K562 (cell line): ENCODE results near the gene SPRR1A. TPM values are rescaled to one million over a fixed set of nuclear protein-coding genes. Genes with fewer than 3 reads are reported as not detected.

Source experiments
- ATAC-seq: fragments of 200-7000 bp; cut with Tn5 transposase; 3 replicates; pipeline ENCODE4 v1.9.1; 2020; ENCODE audit warnings: moderate library complexity
- BruUV-seq: library from RNA; stranded (reverse); fragments of 400-500 nt; replicated peaks from 2 replicates; lab custom pipeline; 2021; lab: Mats Ljungman, UMichigan
- CTCF ChIA-PET: fragments of 300-600 bp; formaldehyde crosslinking; extraction: SDS; loops from one replicate; lab custom pipeline; 2021; ENCODE audit warnings: low intra/inter-chr PET ratio; lab: Yijun Ruan, JAX
- POLR2A ChIA-PET: fragments of 300-600, 350-650 bp; sonication (Branson Sonifier 250); formaldehyde crosslinking; extraction: SDS; loops from one replicate; lab custom pipeline; 2021; ENCODE audit warnings: antibody characterized with exemption, inconsistent platforms; lab: Yijun Ruan, JAX
- DNase-seq, 4 experiments: peaks; one replicate each; pipeline versions ENCODE4 v3.0.0 to v3.0.0-alpha.2; 2011 to 2018; ENCODE audit warnings: low spot score in 3 of 4, mixed read lengths in 3 of 4; ENCODE audit errors: extremely low read depth in 1 of 4
- FAIRE-seq: peaks from 2 replicates; lab custom pipeline; 2011; peaks lifted over from hg19 to GRCh38; lab: Jason Lieb, UNC
- H2AFZ ChIP-seq: 2 replicates; pipeline ENCODE4 v1.6.0; 2011; ENCODE audit warnings: low read depth, low read length, control low read depth, inconsistent platforms
- H3K27ac ChIP-seq: fragments of 200-600 bp; 3 replicates; pipeline ENCODE4 v1.8.0; 2011; ENCODE audit warnings: low read depth, mild to moderate bottlenecking, control low read depth, inconsistent platforms, low read length, moderate library complexity, mixed read lengths; ENCODE audit errors: extremely low read depth
- H3K27me3 ChIP-seq, 2 experiments: fragments of 300-600 bp in 1 of 2; 2 replicates in 1 of 2; 3 replicates in 1 of 2; pipeline versions ENCODE4 v1.6.0 to v1.8.0; 2011; ENCODE audit warnings: inconsistent platforms in 2 of 2, low read length in 2 of 2, mild to moderate bottlenecking in 1 of 2, mixed read lengths in 1 of 2, moderate library complexity in 1 of 2; ENCODE audit not compliant: control insufficient read depth in 2 of 2, insufficient read depth in 2 of 2
- H3K36me3 ChIP-seq: fragments of 300-600 bp; 3 replicates; pipeline ENCODE4 v1.8.0; 2011; ENCODE audit warnings: mild to moderate bottlenecking, low read length, inconsistent platforms; ENCODE audit not compliant: control insufficient read depth, insufficient read depth
- H3K4me1 ChIP-seq, 2 experiments: fragments of 200-600 bp in 1 of 2; replicated peaks in 1 of 2; 2 replicates in 1 of 2; 3 replicates in 1 of 2; pipeline versions ENCODE4 v1.5.1 to v1.8.0; 2011; ENCODE audit warnings: inconsistent platforms in 2 of 2, low read length in 2 of 2, mild to moderate bottlenecking in 1 of 2, mixed read lengths in 1 of 2, moderate library complexity in 1 of 2; ENCODE audit not compliant: control insufficient read depth in 2 of 2, insufficient read depth in 2 of 2
- H3K4me2 ChIP-seq: 2 replicates; pipeline ENCODE4 v1.6.1; 2011; ENCODE audit warnings: low read length, control low read depth, inconsistent platforms, mixed read lengths; ENCODE audit not compliant: insufficient read depth
- H3K4me3 ChIP-seq: fragments of 200-600 bp; sonication (generic), shearing (Covaris generic); 2 replicates; pipeline ENCODE4 v1.5.1; 2016; ENCODE audit warnings: control low read depth, inconsistent platforms
- H3K79me2 ChIP-seq: fragments of 200-600 bp; 3 replicates; pipeline ENCODE4 v1.8.0; 2011; ENCODE audit warnings: low read length, inconsistent platforms; ENCODE audit not compliant: control insufficient read depth, insufficient read depth
- H3K9ac ChIP-seq, 2 experiments: 2 replicates each; pipeline versions ENCODE4 v1.6.0 to v1.6.1; 2011; ENCODE audit warnings: low read depth in 2 of 2, low read length in 2 of 2, control low read depth in 1 of 2, inconsistent platforms in 1 of 2, mild to moderate bottlenecking in 1 of 2, mixed read lengths in 1 of 2; ENCODE audit not compliant: insufficient read depth in 1 of 2
- H3K9me1 ChIP-seq: one replicate; pipeline ENCODE4 v1.6.0; 2011; ENCODE audit warnings: inconsistent platforms, mild to moderate bottlenecking, low read length, moderate library complexity; ENCODE audit not compliant: control insufficient read depth, insufficient read depth
- H3K9me3 ChIP-seq: replicated peaks from 2 replicates; pipeline ENCODE4 v1.5.1; 2011; ENCODE audit warnings: low read depth, low read length, inconsistent platforms; ENCODE audit not compliant: control insufficient read depth, insufficient read depth
- H4K20me1 ChIP-seq: replicated peaks from 2 replicates; pipeline ENCODE4 v1.6.1; 2011; ENCODE audit warnings: low read length, inconsistent platforms, mixed read lengths; ENCODE audit not compliant: control insufficient read depth, insufficient read depth
- CREB1 ChIP-seq, 2 experiments: sonication (generic) in 1 of 2; formaldehyde crosslinking in 1 of 2; IDR thresholded peaks; 2 replicates each; pipeline versions ENCODE4 v1.6.1 to v1.8.0; 2012 to 2022; ENCODE audit warnings: inconsistent platforms in 1 of 2, mild to moderate bottlenecking in 1 of 2, missing genetic modification reagents in 1 of 2, moderate library complexity in 1 of 2
- MYNN ChIP-seq, 2 experiments: sonication (generic); formaldehyde crosslinking in 1 of 2; IDR thresholded peaks; 2 replicates each; pipeline versions ENCODE4 v1.5.0 to v1.6.1; 2016 to 2020; ENCODE audit warnings: antibody characterized with exemption in 1 of 2, missing genetic modification reagents in 1 of 2
- PHB ChIP-seq: fragments of 250-450 bp; sonication (Bioruptor Pico); IDR thresholded peaks from 2 replicates; pipeline ENCODE4 v1.5.0; 2021
- RCOR1 ChIP-seq, 2 experiments: IDR thresholded peaks; 2 replicates each; pipeline ENCODE4 v1.6.1; 2012; ENCODE audit warnings: low read depth in 2 of 2, low read length in 2 of 2, borderline replicate concordance in 1 of 2, improper control_type of control experiment in 1 of 2
- TARDBP ChIP-seq: fragments of 450-650 bp; IDR thresholded peaks from 2 replicates; pipeline ENCODE4 v1.6.1; 2016
- THRAP3 ChIP-seq: fragments of 450-650 bp; IDR thresholded peaks from 2 replicates; pipeline ENCODE4 v1.6.1; 2016; ENCODE audit warnings: mild to moderate bottlenecking, inconsistent platforms, borderline replicate concordance
- TSC22D4 ChIP-seq: fragments of 450-650 bp; IDR thresholded peaks from 2 replicates; pipeline ENCODE4 v1.6.1; 2016; ENCODE audit warnings: missing genetic modification characterization, missing biosample characterization, control low read depth
- WGBS: fragments of 100-300 bp; shearing (Covaris generic); methylation state at CpG from one replicate; pipeline ENCODE4 v1.1.6; 2016; ENCODE audit warnings: low coverage, mixed read lengths; ENCODE audit not compliant: insufficient coverage; ENCODE audit errors: missing lambda C conversion rate; 5-methylcytosine and 5-hydroxymethylcytosine counted together
- in situ Hi-C: fragments of 300-500 bp; cut with MboI; formaldehyde crosslinking; loops from 4 replicates; pipeline ENCODE4 v1.15.0; 2018; ENCODE audit warnings: inconsistent platforms, mixed read lengths
- intact Hi-C: fragments of 100-400 bp; cut with micrococcal nuclease; formaldehyde crosslinking; loops from 2 replicates; pipeline ENCODE4 v1.14.2; 2022
- polyA plus RNA-seq, 8 experiments: library from polyadenylated mRNA; depleted of rRNA in 4 of 8; stranded (reverse) in 5 of 8; unstranded in 3 of 8; fragments of >200 nt; fragmentation: Nextera tagmentation in 2 of 8; fragmentation: Illumina TruSeq in 1 of 8; extraction: Ambion mirVana in 2 of 8; extraction: Trizol in 1 of 8; gene quantifications; 2 replicates each; pipeline versions ENCODE4 v1.2.1 to v1.2.3, GENCODE V29; 2011 to 2014; ENCODE audit warnings: inconsistent platforms in 1 of 8, missing spikeins in 1 of 8
- total RNA-seq, 7 experiments: library from RNA; depleted of rRNA in 6 of 7; stranded (reverse); fragments of >200 nt in 6 of 7; fragmentation: Illumina TruSeq in 2 of 7; extraction: Trizol in 2 of 7; gene quantifications; 2 replicates each; pipeline versions ENCODE4 v1.2.1 to v1.2.3, GENCODE V29; 2011 to 2021; ENCODE audit warnings: low replicate concordance in 1 of 7

SPRR1A gene
- total and polyA plus RNA-seq, 9 of the 15 experiments (the other 6 are each of a cell fraction or from before 2014, with no cell fraction given), result not detected

DNA sequence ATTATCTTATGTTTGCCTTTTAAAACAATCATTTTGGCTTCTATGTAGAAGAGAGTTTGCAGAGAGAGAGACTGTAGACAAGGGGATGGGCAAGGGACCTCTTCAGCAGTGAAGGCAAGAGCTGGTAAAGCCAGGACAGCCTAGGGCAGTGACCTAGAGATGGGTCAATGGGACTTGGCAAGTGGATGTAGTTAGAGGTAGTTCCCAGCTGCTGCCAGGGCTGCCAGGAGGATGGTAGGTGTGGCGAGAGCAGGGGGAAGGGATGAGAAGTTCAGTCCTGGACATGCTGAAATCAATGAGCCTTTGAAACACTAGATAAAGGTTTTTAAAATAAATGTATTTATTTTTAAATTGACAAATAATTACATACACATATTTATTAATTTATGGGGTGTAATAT is 43.3 kb upstream of the SPRR1A start:
- in situ Hi-C loops, result no loop called here
- CTCF ChIA-PET, result no interaction called here
- Histone ChIP-seq H3K9ac (no peak overlapping the region), H3K4me3 (no peak overlapping the region), H3K79me2 (no peaks in the 10 kb centered on the region), H3K27ac (no peak overlapping the region), H3K4me2 (no peak overlapping the region), H2AFZ (no peak overlapping the region), H3K4me1 (no peaks in the 10 kb centered on the region), H4K20me1 (no peaks in the 10 kb centered on the region), H3K36me3 (no peaks in the 10 kb centered on the region), H3K9me1 (no peaks in the 10 kb centered on the region), H3K9me3 (no peaks in the 10 kb centered on the region), H3K27me3 (no peaks in the 10 kb centered on the region)
- no peak for DNase-seq
- no TSS peak for BruUV-seq
- no peak for TF ChIP-seq MYNN (IDR thresholded peaks at IDR 0.05)
- TF ChIP-seq MYNN (CRISPR knock-in tag; IDR thresholded peaks at IDR 0.05), result no peak
- no peak for TF ChIP-seq PHB
- no peak for TF ChIP-seq THRAP3
- no peak for TF ChIP-seq RCOR1 (IDR thresholded peaks at IDR 0.05; ENCODE audit: borderline replicate concordance in 1 of 2, low read depth in 2 of 2, low read length in 2 of 2)
- TF ChIP-seq TARDBP, result no peak
- TF ChIP-seq TSC22D4 (tag), result no peak
- intact Hi-C loops, result no loop called here
- WGBS, result 0% methylated on average over 1 of the region's 1 CpG
- POLR2A ChIA-PET, result no interaction called here
- no peak for FAIRE-seq
- ATAC-seq, result no peak

DNA sequence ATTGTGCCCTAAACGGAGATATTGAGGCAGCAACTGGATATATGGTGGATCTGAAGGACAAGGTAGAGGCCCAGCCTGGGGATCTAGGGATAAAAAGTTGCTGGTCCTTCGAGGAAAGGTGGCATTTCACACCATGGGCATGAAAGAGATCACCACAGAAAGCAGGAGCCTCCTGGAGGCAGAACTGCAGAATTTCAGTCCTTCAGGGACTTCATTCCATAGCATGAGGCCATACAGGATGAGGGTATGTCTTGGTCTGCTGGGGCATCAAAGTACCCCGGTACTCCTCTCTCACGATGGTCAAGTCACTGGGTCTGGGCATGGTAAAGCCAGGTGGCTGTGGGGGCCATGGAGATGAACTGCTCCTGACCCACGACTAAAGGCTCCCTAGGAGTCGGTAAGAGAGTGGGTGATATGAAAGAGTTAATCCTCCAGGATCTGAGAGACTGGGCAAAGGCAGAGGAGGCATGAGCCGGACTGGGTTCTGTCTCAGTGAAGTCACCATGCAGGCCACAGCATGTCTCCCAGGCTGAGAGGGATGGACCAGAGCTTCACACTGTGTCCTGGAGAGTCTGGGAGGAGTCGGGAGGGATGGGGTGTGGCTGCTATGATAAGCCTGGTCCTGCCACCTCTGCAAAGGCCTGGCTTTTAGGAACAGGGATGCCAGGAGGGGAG is 42.7 kb upstream of the SPRR1A start:
- no peak overlapping the region for H3K4me3 ChIP-seq
- DNase-seq (no peak), FAIRE-seq (no peak), ATAC-seq (no peak)
- H2AFZ ChIP-seq, result no peak overlapping the region
- H3K9me3 ChIP-seq, result no peaks in the 10 kb centered on the region
- H3K36me3 ChIP-seq, result no peaks in the 10 kb centered on the region
- WGBS, result 0% methylated on average over 8 of the region's 8 CpGs
- ChIA-PET POLR2A (no interaction called here), CTCF (no interaction called here)
- TF ChIP-seq CREB1 (IDR thresholded peaks at IDR 0.05) (no peak), CREB1 (CRISPR knock-in tag; IDR thresholded peaks at IDR 0.05) (no peak)
- in situ Hi-C loops (no loop called here), intact Hi-C loops (no loop called here)
- no peaks in the 10 kb centered on the region for H3K9me1 ChIP-seq
- no peaks in the 10 kb centered on the region for H4K20me1 ChIP-seq
- no peak overlapping the region for H3K4me2 ChIP-seq
- no peak overlapping the region for H3K27ac ChIP-seq
- no TSS peak for BruUV-seq
- H3K9ac ChIP-seq, result no peak overlapping the region
- H3K4me1 ChIP-seq, result no peaks in the 10 kb centered on the region
- H3K27me3 ChIP-seq, result no peaks in the 10 kb centered on the region
- H3K79me2 ChIP-seq, result no peaks in the 10 kb centered on the region
